ENCODE results near the gene ARF3.
A peak's percentile ranks its signal among the peaks of the same experiment; 100 is the strongest.

ARF3 gene

DNA sequence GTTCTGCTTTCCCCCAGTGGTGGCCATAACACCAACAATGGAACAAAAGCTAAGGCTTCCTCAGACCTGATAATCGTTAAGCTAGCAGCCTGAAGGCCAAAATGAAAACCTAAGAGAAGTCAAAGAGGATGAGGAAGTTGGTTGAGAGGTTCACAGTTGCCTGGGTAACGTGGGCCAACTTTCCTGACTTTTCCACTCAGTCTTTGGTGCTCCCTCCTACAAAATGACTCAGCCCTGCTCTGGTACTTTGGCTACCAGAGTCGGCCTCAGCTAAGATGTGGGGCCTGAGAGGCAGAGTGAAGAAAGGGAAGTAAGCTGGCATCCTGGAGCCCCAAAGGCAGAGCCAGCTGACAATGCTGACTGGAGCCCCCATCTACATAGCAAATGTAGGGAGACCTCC, 17.1 kb downstream of the ARF3 start:
- no peaks in the 10 kb centered on the region for H3K4me1 ChIP-seq (ENCODE audit: low read depth, poor library complexity, severe bottlenecking)
- H3K9ac ChIP-seq: no peak overlapping the region
- no peaks in the 10 kb centered on the region; the same call in 1 of the 2 replicates for H3K79me2 ChIP-seq (ENCODE audit: insufficient read depth, low read depth)
- no peaks in the 10 kb centered on the region for H3K27me3 ChIP-seq (ENCODE audit: insufficient read depth, low read depth)
- peaks cover 6% of the 10 kb centered on the region; the same call in 1 of the 2 replicates for H3K36me3 ChIP-seq (ENCODE audit: insufficient read depth)
- H2AFZ ChIP-seq (ENCODE audit: low read depth): no peak overlapping the region
- TF ChIP-seq, protein P1, sequence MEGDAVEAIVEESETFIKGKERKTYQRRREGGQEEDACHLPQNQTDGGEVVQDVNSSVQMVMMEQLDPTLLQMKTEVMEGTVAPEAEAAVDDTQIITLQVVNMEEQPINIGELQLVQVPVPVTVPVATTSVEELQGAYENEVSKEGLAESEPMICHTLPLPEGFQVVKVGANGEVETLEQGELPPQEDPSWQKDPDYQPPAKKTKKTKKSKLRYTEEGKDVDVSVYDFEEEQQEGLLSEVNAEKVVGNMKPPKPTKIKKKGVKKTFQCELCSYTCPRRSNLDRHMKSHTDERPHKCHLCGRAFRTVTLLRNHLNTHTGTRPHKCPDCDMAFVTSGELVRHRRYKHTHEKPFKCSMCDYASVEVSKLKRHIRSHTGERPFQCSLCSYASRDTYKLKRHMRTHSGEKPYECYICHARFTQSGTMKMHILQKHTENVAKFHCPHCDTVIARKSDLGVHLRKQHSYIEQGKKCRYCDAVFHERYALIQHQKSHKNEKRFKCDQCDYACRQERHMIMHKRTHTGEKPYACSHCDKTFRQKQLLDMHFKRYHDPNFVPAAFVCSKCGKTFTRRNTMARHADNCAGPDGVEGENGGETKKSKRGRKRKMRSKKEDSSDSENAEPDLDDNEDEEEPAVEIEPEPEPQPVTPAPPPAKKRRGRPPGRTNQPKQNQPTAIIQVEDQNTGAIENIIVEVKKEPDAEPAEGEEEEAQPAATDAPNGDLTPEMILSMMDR (conservative IDR thresholded peaks at IDR 0.05; ENCODE audit: low read depth, low read length): no peak
- no peak overlapping the region for H3K4me2 ChIP-seq
- H3K4me3 ChIP-seq (IDR thresholded peaks at IDR 0.05; ENCODE audit: insufficient read depth, low read depth, low read length): no peak overlapping the region
- H3K27ac ChIP-seq: no peak overlapping the region
- no peaks in the 10 kb centered on the region for H4K20me1 ChIP-seq (ENCODE audit: insufficient read depth)

GRCh38 chr12:48938805-48939204, 18.5 kb downstream of the ARF3 start:
- Histone ChIP-seq H3K27ac (no peak overlapping the region), H3K36me3 (ENCODE audit: insufficient read depth) (peaks cover 9% of the 10 kb centered on the region; the same call in 1 of the 2 replicates), H3K4me1 (ENCODE audit: low read depth, poor library complexity, severe bottlenecking) (peaks cover 9% of the 10 kb centered on the region), H3K79me2 (ENCODE audit: insufficient read depth, low read depth) (no peaks in the 10 kb centered on the region; the same call in 1 of the 2 replicates), H4K20me1 (ENCODE audit: insufficient read depth) (no peaks in the 10 kb centered on the region), H3K4me2 (no peak overlapping the region), H3K4me3 (IDR thresholded peaks at IDR 0.05; ENCODE audit: insufficient read depth, low read depth, low read length) (no peak overlapping the region), H2AFZ (ENCODE audit: low read depth) (no peak overlapping the region), H3K27me3 (ENCODE audit: insufficient read depth, low read depth) (no peaks in the 10 kb centered on the region), H3K9ac (no peak overlapping the region)
- TF ChIP-seq, protein P1 (conservative IDR thresholded peaks at IDR 0.05; ENCODE audit: low read depth, low read length): no peak

- Histone ChIP-seq H3K36me3 (ENCODE audit: insufficient read depth) (peaks cover 9% of the 10 kb centered on the region; the same call in 1 of the 2 replicates), H3K27ac (no peak overlapping the region), H3K79me2 (ENCODE audit: insufficient read depth, low read depth) (no peaks in the 10 kb centered on the region), H4K20me1 (ENCODE audit: insufficient read depth) (no peaks in the 10 kb centered on the region), H3K9ac (no peak overlapping the region), H3K4me2 (no peak overlapping the region), H3K27me3 (ENCODE audit: insufficient read depth, low read depth) (no peaks in the 10 kb centered on the region), H2AFZ (ENCODE audit: low read depth) (no peak overlapping the region), H3K4me3 (IDR thresholded peaks at IDR 0.05; ENCODE audit: insufficient read depth, low read depth, low read length) (no peak overlapping the region), H3K4me1 (ENCODE audit: low read depth, poor library complexity, severe bottlenecking) (peaks cover 13% of the 10 kb centered on the region)
- TF ChIP-seq, protein P1 (conservative IDR thresholded peaks at IDR 0.05; ENCODE audit: low read depth, low read length): no peak; the same call in 1 of the 2 replicates
These were observed 20.1 kb downstream of the ARF3 start for GRCh38 chr12:48937170-48937569.

DNA sequence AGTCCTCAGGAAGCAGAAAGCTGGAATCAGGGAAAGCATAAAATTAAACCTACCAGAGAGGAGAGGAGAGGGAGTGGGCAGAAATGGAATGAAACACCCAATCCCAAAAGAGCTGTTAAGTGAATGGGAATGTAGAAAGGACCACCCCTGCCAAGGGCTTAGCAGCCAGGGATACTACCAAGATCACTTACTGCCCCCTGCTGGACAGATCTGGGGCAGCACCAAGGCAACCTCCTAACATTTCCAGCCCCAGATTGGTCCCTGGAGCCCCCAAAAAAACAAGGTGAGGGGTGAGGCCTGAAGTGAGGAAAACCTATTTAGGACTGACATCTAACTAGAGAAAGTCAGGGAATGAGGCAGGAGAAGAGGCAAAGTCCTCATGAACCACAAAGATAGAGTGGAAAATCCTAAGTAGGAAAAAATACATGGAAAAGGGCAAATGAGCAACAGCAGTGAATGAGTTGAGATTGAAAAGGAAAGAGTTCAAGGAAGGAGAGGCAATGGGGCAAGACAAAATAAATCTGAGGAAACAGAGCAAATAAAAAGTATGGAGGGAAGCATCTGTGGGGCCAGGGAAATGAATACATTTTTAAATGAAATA, 20.8 kb downstream of the ARF3 start:
- H3K36me3 ChIP-seq (ENCODE audit: insufficient read depth): peaks cover 9% of the 10 kb centered on the region; the same call in 1 of the 2 replicates
- no peaks in the 10 kb centered on the region for H3K79me2 ChIP-seq (ENCODE audit: insufficient read depth, low read depth)
- no peak overlapping the region for H3K4me3 ChIP-seq (IDR thresholded peaks at IDR 0.05; ENCODE audit: insufficient read depth, low read depth, low read length)
- H2AFZ ChIP-seq (ENCODE audit: low read depth): no peak overlapping the region
- no peak overlapping the region for H3K4me2 ChIP-seq
- no peak overlapping the region for H3K27ac ChIP-seq
- TF ChIP-seq, protein P1 (conservative IDR thresholded peaks at IDR 0.05; ENCODE audit: low read depth, low read length): peak; percentile 98
- no peaks in the 10 kb centered on the region for H4K20me1 ChIP-seq (ENCODE audit: insufficient read depth)
- H3K9ac ChIP-seq: no peak overlapping the region
- no peaks in the 10 kb centered on the region for H3K27me3 ChIP-seq (ENCODE audit: insufficient read depth, low read depth)
- peaks cover 13% of the 10 kb centered on the region for H3K4me1 ChIP-seq (ENCODE audit: low read depth, poor library complexity, severe bottlenecking)

Measured in KMS-11 (cell line).